A549 (cell line): ENCODE data around the gene CCDC80.

Experiments used
- POLR2A ChIP-seq: IDR thresholded peaks from 2 replicates; pipeline ENCODE4 v1.6.1; 2012; ENCODE audit warnings: mild to moderate bottlenecking, low read length
- RNF2 ChIP-seq: fragments of 200-600 bp; sonication (generic); IDR thresholded peaks from 2 replicates; pipeline ENCODE4 v1.6.1; 2016; ENCODE audit warnings: low read depth, mild to moderate bottlenecking, antibody characterized with exemption, moderate library complexity, borderline replicate concordance
- TF ChIP-seq, protein P1 (sequence below): fragments of >200 bp; sonication (Bioruptor Twin); formaldehyde crosslinking; IDR thresholded peaks from 3 replicates; pipeline ENCODE4 v1.5.1; 2016

DNA sequence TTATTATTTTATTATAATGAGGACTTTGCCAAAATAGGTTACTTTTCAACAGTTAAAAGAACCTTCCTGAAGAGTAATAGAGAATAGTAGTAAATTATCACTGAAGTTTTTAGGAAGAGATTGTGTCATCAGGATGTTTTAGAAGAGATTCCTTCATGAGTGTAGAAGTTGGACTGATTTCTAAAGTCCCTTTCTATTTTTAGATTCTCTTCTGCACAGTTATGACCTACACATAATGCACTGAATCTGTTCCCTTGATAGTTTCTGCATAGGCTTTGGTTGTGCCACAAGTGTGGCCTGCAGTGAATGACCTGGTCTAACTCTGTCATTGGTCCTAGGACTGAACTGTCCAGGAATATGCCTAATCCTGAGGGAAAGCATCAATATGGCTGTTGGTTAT, 55.2 kb downstream of the CCDC80 start:
- TF ChIP-seq, protein P1, sequence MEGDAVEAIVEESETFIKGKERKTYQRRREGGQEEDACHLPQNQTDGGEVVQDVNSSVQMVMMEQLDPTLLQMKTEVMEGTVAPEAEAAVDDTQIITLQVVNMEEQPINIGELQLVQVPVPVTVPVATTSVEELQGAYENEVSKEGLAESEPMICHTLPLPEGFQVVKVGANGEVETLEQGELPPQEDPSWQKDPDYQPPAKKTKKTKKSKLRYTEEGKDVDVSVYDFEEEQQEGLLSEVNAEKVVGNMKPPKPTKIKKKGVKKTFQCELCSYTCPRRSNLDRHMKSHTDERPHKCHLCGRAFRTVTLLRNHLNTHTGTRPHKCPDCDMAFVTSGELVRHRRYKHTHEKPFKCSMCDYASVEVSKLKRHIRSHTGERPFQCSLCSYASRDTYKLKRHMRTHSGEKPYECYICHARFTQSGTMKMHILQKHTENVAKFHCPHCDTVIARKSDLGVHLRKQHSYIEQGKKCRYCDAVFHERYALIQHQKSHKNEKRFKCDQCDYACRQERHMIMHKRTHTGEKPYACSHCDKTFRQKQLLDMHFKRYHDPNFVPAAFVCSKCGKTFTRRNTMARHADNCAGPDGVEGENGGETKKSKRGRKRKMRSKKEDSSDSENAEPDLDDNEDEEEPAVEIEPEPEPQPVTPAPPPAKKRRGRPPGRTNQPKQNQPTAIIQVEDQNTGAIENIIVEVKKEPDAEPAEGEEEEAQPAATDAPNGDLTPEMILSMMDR = no peak
- TF ChIP-seq RNF2 (no peak), POLR2A (no peak)
